ENCODE data around the gene PIH1D1.

DNA sequence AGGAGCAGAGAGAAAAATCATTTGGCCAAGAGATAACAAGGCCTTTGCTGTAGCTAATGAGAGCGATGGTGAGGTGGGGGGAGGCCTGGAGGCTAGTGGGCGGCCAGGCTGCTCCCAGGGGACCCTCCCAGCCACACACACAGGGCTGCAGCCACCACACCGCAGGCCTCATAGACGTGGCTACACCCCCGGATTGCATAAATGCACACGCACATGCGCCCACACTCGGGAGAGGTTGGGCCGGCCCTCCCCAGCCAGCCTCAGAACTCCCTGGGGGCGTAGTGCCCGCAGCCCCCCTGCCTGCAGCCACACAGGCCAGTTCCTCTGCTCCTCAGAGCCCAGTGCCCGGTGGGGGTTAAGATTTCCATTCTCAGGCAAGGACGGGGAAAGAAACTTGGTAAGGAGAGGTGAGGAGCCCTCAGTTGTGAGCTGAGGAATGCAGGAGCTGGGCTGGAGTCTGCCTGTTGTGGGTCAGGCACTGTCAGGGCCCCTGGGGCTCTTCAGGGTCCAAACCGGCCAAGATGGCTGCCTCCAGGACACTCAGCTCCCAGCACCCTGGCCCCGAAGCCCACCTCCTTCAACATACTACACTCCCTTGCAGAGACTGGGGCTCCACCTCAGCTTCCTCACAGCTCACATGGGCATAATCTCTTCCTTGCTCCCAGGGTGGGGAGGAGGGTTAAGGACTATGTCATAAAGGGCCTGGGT lies 36.4 kb downstream of the PIH1D1 start:
- no peak for TF ChIP-seq SIX5 (IDR thresholded peaks at IDR 0.05; ENCODE audit: low read depth, low read length, severe bottlenecking)
- no peak for TF ChIP-seq HDAC6 (IDR thresholded peaks at IDR 0.05; ENCODE audit: unreplicated experiment)
- TF ChIP-seq USF2 (IDR thresholded peaks at IDR 0.05; ENCODE audit: borderline replicate concordance, low read depth, low read length) = no peak
- TF ChIP-seq CTCF (IDR thresholded peaks at IDR 0.05 in 2 of 3, conservative IDR thresholded peaks at IDR 0.05 in 1 of 3; ENCODE audit: control insufficient read depth in 2 of 3, extremely low read depth in 1 of 3, insufficient read depth in 1 of 3, low read depth in 3 of 3, low read length in 3 of 3) = no peak
- TF ChIP-seq ZNF274 (IDR thresholded peaks at IDR 0.05; ENCODE audit: insufficient read depth, insufficient read length) = no peak
- TF ChIP-seq GABPA (IDR thresholded peaks at IDR 0.05; ENCODE audit: low read depth) = no peak
- TF ChIP-seq NRF1 (conservative IDR thresholded peaks at IDR 0.05; ENCODE audit: low read depth, low read length) = no peak
